Type B pancreatic cell (in vitro differentiated cells): ENCODE measurements around the gene TBC1D5. TPM values are rescaled to one million over a fixed set of nuclear protein-coding genes. Genes with fewer than 3 reads are reported as not detected.

Experiments used
- DNase-seq: peaks from one replicate; pipeline ENCODE4 v3.0.0; 2021; ENCODE audit warnings: mixed read lengths; ENCODE audit not compliant: unreplicated experiment; ENCODE audit errors: extremely low spot score
- H3K27ac Mint-ChIP-seq: 2 replicates; pipeline ENCODE4 v1.8.0; 2021; ENCODE audit warnings: mild to moderate bottlenecking, mixed read lengths
- H3K27me3 Mint-ChIP-seq: 2 replicates; pipeline ENCODE4 v1.8.0; 2021; ENCODE audit warnings: mixed read lengths
- H3K36me3 Mint-ChIP-seq: 2 replicates; pipeline ENCODE4 v1.8.0; 2021; ENCODE audit warnings: mixed read lengths
- H3K4me1 Mint-ChIP-seq: one replicate; pipeline ENCODE4 v1.8.0; 2021; ENCODE audit warnings: mixed read lengths; ENCODE audit not compliant: unreplicated experiment
- H3K4me3 Mint-ChIP-seq: 2 replicates; pipeline ENCODE4 v1.8.0; 2021; ENCODE audit warnings: mild to moderate bottlenecking, mixed read lengths
- H3K9me3 Mint-ChIP-seq: 2 replicates; pipeline ENCODE4 v1.8.0; 2021; ENCODE audit warnings: mixed read lengths
- CTCF ChIP-seq: fragments of 200-600 bp; sonication (generic); conservative IDR thresholded peaks from 2 replicates; pipeline ENCODE4 v1.5.0; 2021; ENCODE audit warnings: antibody characterized with exemption, mild to moderate bottlenecking
- total RNA-seq: library from RNA; stranded (reverse); gene quantifications from 2 replicates; pipeline ENCODE4 v1.2.1, GENCODE V29; 2021; ENCODE audit warnings: low replicate concordance

The TBC1D5 gene
- total RNA-seq, 1 donor from 2014 or later: 48.7 TPM

- TF ChIP-seq CTCF: no peak
- H3K9me3 Mint-ChIP-seq: no peaks in the 10 kb centered on the region
- H3K27ac Mint-ChIP-seq: no peak overlapping the region
- H3K4me1 Mint-ChIP-seq: no peaks in the 10 kb centered on the region
- H3K27me3 Mint-ChIP-seq: peaks cover 5% of the 10 kb centered on the region
- H3K36me3 Mint-ChIP-seq: no peaks in the 10 kb centered on the region
- H3K4me3 Mint-ChIP-seq: no peak overlapping the region
- no peak for DNase-seq
Measured at GRCh38 chr3:17141699-17142098, 600.7 kb downstream of the TBC1D5 start.

- TF ChIP-seq CTCF: no peak
- Mint-ChIP-seq H3K9me3 (no peaks in the 10 kb centered on the region), H3K27me3 (peaks cover 5% of the 10 kb centered on the region), H3K27ac (no peak overlapping the region), H3K36me3 (no peaks in the 10 kb centered on the region), H3K4me1 (peaks cover 5% of the 10 kb centered on the region), H3K4me3 (no peak overlapping the region)
- no peak for DNase-seq
Measured at GRCh38 chr3:17140670-17141505, 601.5 kb downstream of the TBC1D5 start.

GRCh38 chr3:17138246-17139039, 604.0 kb downstream of the TBC1D5 start:
- Mint-ChIP-seq H3K9me3 (no peaks in the 10 kb centered on the region), H3K27me3 (peaks cover 5% of the 10 kb centered on the region), H3K4me1 (peaks cover 11% of the 10 kb centered on the region), H3K4me3 (no peak overlapping the region), H3K27ac (no peak overlapping the region), H3K36me3 (no peaks in the 10 kb centered on the region)
- no peak for DNase-seq
- TF ChIP-seq CTCF: no peak

- Mint-ChIP-seq H3K36me3 (no peaks in the 10 kb centered on the region), H3K4me3 (no peak overlapping the region), H3K27me3 (peaks cover 5% of the 10 kb centered on the region), H3K27ac (no peak overlapping the region), H3K9me3 (no peaks in the 10 kb centered on the region), H3K4me1 (peaks cover 11% of the 10 kb centered on the region)
- no peak for TF ChIP-seq CTCF
- DNase-seq: no peak
Measured at GRCh38 chr3:17137321-17137826, 605.1 kb downstream of the TBC1D5 start.

- Mint-ChIP-seq H3K36me3 (no peaks in the 10 kb centered on the region), H3K4me1 (peaks cover 11% of the 10 kb centered on the region), H3K27ac (peak overlapping the region; percentile 36), H3K4me3 (no peak overlapping the region), H3K9me3 (no peaks in the 10 kb centered on the region), H3K27me3 (peaks cover 5% of the 10 kb centered on the region)
- DNase-seq: no peak
- no peak for TF ChIP-seq CTCF
Measured at GRCh38 chr3:17136136-17136721, 606.2 kb downstream of the TBC1D5 start.
